Smooth muscle cell (in vitro differentiated cells): ENCODE data around the gene GRID1. TPM values are rescaled to one million over a fixed set of nuclear protein-coding genes. Genes with fewer than 3 reads are reported as not detected.

Source experiments
- DNase-seq: peaks from one replicate; lab custom pipeline; 2025; ENCODE audit not compliant: unreplicated experiment; lab: John Stamatoyannopoulos, UW
- H2AFZ ChIP-seq: fragments of 200-600 bp; sonication (generic); 2 replicates; pipeline ENCODE4 v1.6.0; 2016; ENCODE audit warnings: antibody characterized with exemption, low read depth, mild to moderate bottlenecking
- H3F3A ChIP-seq: fragments of 200-600 bp; sonication (generic); 2 replicates; pipeline ENCODE4 v1.6.0; 2017; ENCODE audit warnings: antibody characterized with exemption, low read depth
- H3K27ac ChIP-seq: fragments of 200-600 bp; sonication (generic); 2 replicates; pipeline ENCODE4 v1.5.1; 2016; ENCODE audit warnings: low read depth, mild to moderate bottlenecking
- H3K27me3 ChIP-seq: fragments of 200-600 bp; sonication (generic); 2 replicates; pipeline ENCODE4 v1.6.1; 2016; ENCODE audit warnings: low read depth, mild to moderate bottlenecking
- H3K36me3 ChIP-seq: fragments of 200-600 bp; sonication (generic); 2 replicates; pipeline ENCODE4 v1.5.1; 2016; ENCODE audit warnings: low read depth
- H3K4me1 ChIP-seq: fragments of 200-600 bp; sonication (generic); 2 replicates; pipeline ENCODE4 v1.5.1; 2016; ENCODE audit warnings: low read depth
- H3K4me2 ChIP-seq: fragments of 200-600 bp; sonication (generic); 2 replicates; pipeline ENCODE4 v1.6.0; 2016; ENCODE audit warnings: mild to moderate bottlenecking
- H3K4me3 ChIP-seq: fragments of 200-600 bp; sonication (generic); 2 replicates; pipeline ENCODE4 v1.5.1; 2016; ENCODE audit warnings: mild to moderate bottlenecking
- H3K79me2 ChIP-seq: fragments of 200-600 bp; sonication (generic); 2 replicates; pipeline ENCODE4 v1.6.0; 2016; ENCODE audit warnings: low read depth, mild to moderate bottlenecking
- H3K9ac ChIP-seq: fragments of 200-600 bp; sonication (generic); 2 replicates; pipeline ENCODE4 v1.6.0; 2016; ENCODE audit warnings: low read depth
- H3K9me3 ChIP-seq: fragments of 200-600 bp; sonication (generic); replicated peaks from 2 replicates; pipeline ENCODE4 v1.5.1; 2016; ENCODE audit warnings: low read depth
- H4K20me1 ChIP-seq: fragments of 200-600 bp; sonication (generic); 2 replicates; pipeline ENCODE4 v1.6.0; 2016; ENCODE audit warnings: low read depth
- CTCF ChIP-seq: fragments of 200-600 bp; sonication (generic); IDR thresholded peaks from 2 replicates; pipeline ENCODE4 v1.5.1; 2017; ENCODE audit warnings: borderline replicate concordance, mild to moderate bottlenecking, antibody characterized with exemption; ENCODE audit not compliant: insufficient read depth, poor library complexity, severe bottlenecking
- WGBS: methylation state at CpG from one replicate; pipeline ENCODE4 v1.1.7; 2016; ENCODE audit warnings: low lambda C conversion rate; 5-methylcytosine and 5-hydroxymethylcytosine counted together
- polyA plus RNA-seq: library from polyadenylated mRNA; unstranded; fragments of >200 nt; fragmentation: Nextera tagmentation; extraction: Ambion mirVana; gene quantifications from 2 replicates; pipeline ENCODE4 v1.2.1, GENCODE V29; 2016
- total RNA-seq: library from RNA; depleted of rRNA; stranded (reverse); fragments of >200 nt; gene quantifications from 2 replicates; pipeline ENCODE4 v1.2.3, GENCODE V29; 2014

Gene GRID1
- total and polyA plus RNA-seq, 2 experiments from 2014 or later = 4.4 to 7.4 TPM

- Histone ChIP-seq H3K27me3 (no peaks in the 10 kb centered on the region), H3K9me3 (no peaks in the 10 kb centered on the region), H3K9ac (no peak overlapping the region), H3F3A (no peaks in the 10 kb centered on the region), H3K27ac (no peak overlapping the region), H3K36me3 (no peaks in the 10 kb centered on the region), H3K4me3 (no peak overlapping the region), H2AFZ (no peak overlapping the region), H4K20me1 (no peaks in the 10 kb centered on the region), H3K79me2 (no peaks in the 10 kb centered on the region), H3K4me2 (no peak overlapping the region), H3K4me1 (no peaks in the 10 kb centered on the region)
- 79% methylated on average over 6 of the region's 6 CpGs for WGBS
- no peak for DNase-seq
- no peak for TF ChIP-seq CTCF
Observed at GRCh38 chr10:85977642-85978041, 389.0 kb downstream of the GRID1 start.

GRCh38 chr10:85976267-85976793 lies 390.3 kb downstream of the GRID1 start:
- WGBS = 79% methylated on average over 6 of the region's 6 CpGs
- no peak for TF ChIP-seq CTCF
- H3K4me2 ChIP-seq = no peak overlapping the region
- H2AFZ ChIP-seq = no peak overlapping the region
- no peaks in the 10 kb centered on the region for H3K79me2 ChIP-seq
- no peak overlapping the region for H3K4me3 ChIP-seq
- H3K27ac ChIP-seq = no peak overlapping the region
- no peak for DNase-seq
- no peak overlapping the region for H3K9ac ChIP-seq
- no peaks in the 10 kb centered on the region for H3K36me3 ChIP-seq
- no peaks in the 10 kb centered on the region for H4K20me1 ChIP-seq
- H3K27me3 ChIP-seq = no peaks in the 10 kb centered on the region
- H3F3A ChIP-seq = no peaks in the 10 kb centered on the region
- no peaks in the 10 kb centered on the region for H3K9me3 ChIP-seq
- H3K4me1 ChIP-seq = no peaks in the 10 kb centered on the region

- no peak for TF ChIP-seq CTCF
- H3K27me3 ChIP-seq = no peaks in the 10 kb centered on the region
- no peak overlapping the region for H3K9ac ChIP-seq
- H3K4me3 ChIP-seq = no peak overlapping the region
- no peaks in the 10 kb centered on the region for H3K79me2 ChIP-seq
- no peak for DNase-seq
- H3K36me3 ChIP-seq = no peaks in the 10 kb centered on the region
- no peaks in the 10 kb centered on the region for H3K9me3 ChIP-seq
- H2AFZ ChIP-seq = no peak overlapping the region
- no peak overlapping the region for H3K4me2 ChIP-seq
- no peaks in the 10 kb centered on the region for H4K20me1 ChIP-seq
- no peak overlapping the region for H3K27ac ChIP-seq
- no peaks in the 10 kb centered on the region for H3K4me1 ChIP-seq
- H3F3A ChIP-seq = no peaks in the 10 kb centered on the region
Observed at GRCh38 chr10:85971494-85971893, 395.1 kb downstream of the GRID1 start.

- no peak overlapping the region for H3K4me2 ChIP-seq
- no peak overlapping the region for H3K4me3 ChIP-seq
- H3K79me2 ChIP-seq = no peaks in the 10 kb centered on the region
- no peak overlapping the region for H2AFZ ChIP-seq
- H3K4me1 ChIP-seq = no peaks in the 10 kb centered on the region
- H3K9me3 ChIP-seq = no peaks in the 10 kb centered on the region
- no peaks in the 10 kb centered on the region for H3K27me3 ChIP-seq
- DNase-seq = no peak
- WGBS = 24% methylated on average over 1 of the region's 1 CpG
- H3K9ac ChIP-seq = no peak overlapping the region
- no peaks in the 10 kb centered on the region for H4K20me1 ChIP-seq
- TF ChIP-seq CTCF = no peak
- peak overlapping the region; percentile 25 for H3K27ac ChIP-seq
- H3K36me3 ChIP-seq = no peaks in the 10 kb centered on the region
- no peaks in the 10 kb centered on the region for H3F3A ChIP-seq
Observed at GRCh38 chr10:85967594-85967993, 399.0 kb downstream of the GRID1 start.
